ENCODE results near the gene CNTNAP4.

Gene CNTNAP4

DNA sequence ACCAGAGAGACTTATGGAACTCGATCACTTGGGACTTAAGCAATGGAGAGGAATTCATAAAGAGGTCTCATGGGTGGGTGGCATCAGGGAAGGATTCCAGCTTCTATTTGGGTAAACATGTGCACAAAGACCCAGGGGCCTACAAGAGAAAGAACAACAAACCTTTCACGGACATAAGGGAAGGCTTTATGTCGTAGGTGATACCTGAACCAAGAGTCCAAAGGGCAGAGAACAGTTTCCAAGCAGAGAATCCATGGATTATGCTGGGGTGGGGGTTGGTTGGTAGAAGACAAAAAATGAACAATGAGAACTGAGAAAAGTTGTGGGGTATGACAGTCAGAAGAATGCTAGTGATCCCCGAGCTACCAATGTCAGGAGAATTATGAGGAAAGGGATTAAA, 119.8 kb downstream of the CNTNAP4 start:
- DNase-seq (ENCODE audit: low read depth): no peak
- TF ChIP-seq, protein P1, sequence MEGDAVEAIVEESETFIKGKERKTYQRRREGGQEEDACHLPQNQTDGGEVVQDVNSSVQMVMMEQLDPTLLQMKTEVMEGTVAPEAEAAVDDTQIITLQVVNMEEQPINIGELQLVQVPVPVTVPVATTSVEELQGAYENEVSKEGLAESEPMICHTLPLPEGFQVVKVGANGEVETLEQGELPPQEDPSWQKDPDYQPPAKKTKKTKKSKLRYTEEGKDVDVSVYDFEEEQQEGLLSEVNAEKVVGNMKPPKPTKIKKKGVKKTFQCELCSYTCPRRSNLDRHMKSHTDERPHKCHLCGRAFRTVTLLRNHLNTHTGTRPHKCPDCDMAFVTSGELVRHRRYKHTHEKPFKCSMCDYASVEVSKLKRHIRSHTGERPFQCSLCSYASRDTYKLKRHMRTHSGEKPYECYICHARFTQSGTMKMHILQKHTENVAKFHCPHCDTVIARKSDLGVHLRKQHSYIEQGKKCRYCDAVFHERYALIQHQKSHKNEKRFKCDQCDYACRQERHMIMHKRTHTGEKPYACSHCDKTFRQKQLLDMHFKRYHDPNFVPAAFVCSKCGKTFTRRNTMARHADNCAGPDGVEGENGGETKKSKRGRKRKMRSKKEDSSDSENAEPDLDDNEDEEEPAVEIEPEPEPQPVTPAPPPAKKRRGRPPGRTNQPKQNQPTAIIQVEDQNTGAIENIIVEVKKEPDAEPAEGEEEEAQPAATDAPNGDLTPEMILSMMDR (conservative IDR thresholded peaks at IDR 0.05; ENCODE audit: control insufficient read depth, insufficient read depth, low read depth, low read length): no peak
- no peak overlapping the region for H3K4me3 ChIP-seq (ENCODE audit: control insufficient read depth, low read depth, low read length)

DNA sequence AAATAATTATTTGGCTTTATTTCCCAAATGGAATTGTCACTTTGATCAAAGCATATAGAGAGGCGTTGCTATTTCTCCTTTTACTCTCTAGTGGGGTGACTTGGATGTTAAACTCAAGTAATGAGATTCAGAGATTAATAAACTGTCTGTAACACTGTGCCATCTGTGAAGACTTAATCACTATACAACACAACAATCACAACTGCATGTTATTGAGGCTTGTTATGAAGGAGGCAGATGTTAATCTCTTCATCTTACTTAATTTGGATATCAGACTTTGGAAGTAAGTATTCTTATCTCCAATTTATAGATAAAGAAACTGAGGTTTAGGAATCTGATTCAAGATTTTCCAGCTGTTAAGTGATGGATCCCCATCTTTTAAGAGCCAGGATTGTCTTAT, 132.5 kb downstream of the CNTNAP4 start:
- TF ChIP-seq, protein P1 (conservative IDR thresholded peaks at IDR 0.05; ENCODE audit: control insufficient read depth, insufficient read depth, low read depth, low read length): no peak

DNA sequence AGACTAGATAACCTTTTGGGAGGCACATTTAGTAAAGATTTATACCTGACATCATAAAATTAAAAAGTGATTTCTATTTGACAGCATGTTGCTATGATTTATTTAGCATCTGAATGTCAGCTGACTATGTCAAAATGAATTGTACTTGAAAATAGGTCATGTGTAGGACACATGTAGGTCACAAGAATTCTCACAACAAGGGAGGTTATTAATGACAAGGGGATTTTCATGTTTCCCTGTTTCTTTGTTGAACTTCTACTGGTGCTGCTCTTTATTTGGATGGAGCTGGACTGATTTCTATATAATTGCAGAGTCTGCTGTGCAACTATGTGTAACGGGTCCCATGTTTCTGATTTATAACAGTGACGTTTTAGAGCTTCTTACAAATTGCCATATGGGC, 144.4 kb downstream of the CNTNAP4 start:
- DNase-seq (ENCODE audit: low read depth): no peak
- TF ChIP-seq, protein P1 (conservative IDR thresholded peaks at IDR 0.05; ENCODE audit: control insufficient read depth, insufficient read depth, low read depth, low read length): no peak
- no peak overlapping the region for H3K4me3 ChIP-seq (ENCODE audit: control insufficient read depth, low read depth, low read length)

More for the DNA sequence above, 132.5 kb downstream of the CNTNAP4 start:
- no peak for DNase-seq (ENCODE audit: low read depth)
- no peak overlapping the region for H3K4me3 ChIP-seq (ENCODE audit: control insufficient read depth, low read depth, low read length)

DNA sequence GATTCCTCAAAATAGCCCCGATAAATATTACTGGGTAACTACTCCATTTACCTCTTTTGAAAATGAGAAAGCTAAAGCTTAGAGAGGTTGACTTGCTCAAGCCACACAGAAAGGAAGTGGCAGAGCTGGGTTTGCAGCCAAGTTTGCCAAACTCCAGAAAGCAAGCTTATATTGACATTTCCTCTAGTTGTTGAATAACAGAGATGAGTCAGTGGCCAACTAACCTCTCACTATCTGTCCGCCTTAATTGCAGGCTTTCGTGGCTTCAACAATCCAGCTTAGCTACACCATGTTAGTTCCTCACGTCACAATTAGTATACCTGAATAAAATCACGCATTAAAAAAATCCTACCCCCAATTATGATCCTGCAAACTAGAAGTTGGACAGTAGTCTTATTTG, 151.7 kb downstream of the CNTNAP4 start:
- DNase-seq (ENCODE audit: low read depth): peak; percentile 1

DNA sequence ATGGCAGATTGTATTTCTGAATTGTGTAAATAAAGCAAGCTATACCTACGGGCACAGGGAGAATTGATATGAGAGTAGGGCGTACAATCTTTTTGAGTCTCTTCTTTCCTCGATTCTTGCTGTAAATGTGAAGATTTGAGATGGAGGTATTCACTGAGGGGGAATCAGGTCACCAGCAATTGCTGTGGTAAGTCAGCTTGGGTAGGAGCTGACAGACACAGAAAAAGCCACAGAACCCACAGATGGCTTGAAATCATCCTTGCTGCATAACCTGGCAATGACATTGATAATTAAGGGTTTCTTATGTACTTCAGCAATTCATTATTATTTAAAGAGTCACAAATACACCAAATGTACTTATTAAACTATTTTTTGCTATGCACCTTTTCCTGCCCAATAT, 164.2 kb downstream of the CNTNAP4 start:
- H3K4me3 ChIP-seq (ENCODE audit: control insufficient read depth, low read depth, low read length): no peak overlapping the region
- DNase-seq (ENCODE audit: low read depth): no peak
- TF ChIP-seq, protein P1 (conservative IDR thresholded peaks at IDR 0.05; ENCODE audit: control insufficient read depth, insufficient read depth, low read depth, low read length): no peak

More for the DNA sequence above, 151.7 kb downstream of the CNTNAP4 start:
- no peak overlapping the region for H3K4me3 ChIP-seq (ENCODE audit: control insufficient read depth, low read depth, low read length)
- TF ChIP-seq, protein P1 (conservative IDR thresholded peaks at IDR 0.05; ENCODE audit: control insufficient read depth, insufficient read depth, low read depth, low read length): no peak

DNA sequence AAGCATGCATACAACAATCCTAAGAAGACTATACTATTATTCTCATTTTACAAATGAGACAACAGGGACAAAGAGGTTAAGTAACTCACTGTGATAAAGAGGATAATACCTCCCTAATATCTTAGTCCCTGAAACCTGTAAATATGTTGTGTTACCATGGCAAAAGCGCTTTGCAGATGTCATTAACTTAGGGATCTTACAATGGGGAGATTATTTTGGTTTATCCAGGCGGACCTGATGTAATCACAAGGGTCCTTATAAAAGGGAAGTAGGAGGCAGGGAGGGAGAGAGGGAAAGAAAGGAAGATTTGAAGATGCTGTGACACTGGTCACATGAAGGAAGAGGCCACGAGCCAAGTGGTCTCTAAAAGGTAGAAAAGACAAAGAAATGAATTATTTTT, 164.7 kb downstream of the CNTNAP4 start:
- H3K4me3 ChIP-seq (ENCODE audit: control insufficient read depth, low read depth, low read length): no peak overlapping the region
- DNase-seq (ENCODE audit: low read depth): no peak
- TF ChIP-seq, protein P1 (conservative IDR thresholded peaks at IDR 0.05; ENCODE audit: control insufficient read depth, insufficient read depth, low read depth, low read length): no peak

DNA sequence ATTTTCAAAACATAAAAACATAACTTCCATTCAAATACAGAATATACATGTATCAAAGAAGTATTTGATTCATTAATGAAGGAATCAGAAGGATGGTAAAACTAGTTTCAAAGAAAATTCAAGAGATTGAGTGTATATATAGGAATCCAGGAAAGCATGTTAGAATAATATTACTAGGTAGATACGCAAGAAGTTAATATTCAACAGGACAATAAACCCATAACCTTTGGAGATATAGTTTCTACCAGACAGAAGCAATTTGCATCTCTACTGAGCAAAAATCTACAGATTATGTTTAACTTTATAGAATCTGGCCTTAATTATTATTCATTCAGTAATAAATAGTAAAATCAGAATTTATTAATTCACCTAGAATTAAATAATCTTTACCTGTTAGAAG, 166.8 kb downstream of the CNTNAP4 start:
- H3K4me3 ChIP-seq (ENCODE audit: control insufficient read depth, low read depth, low read length): no peak overlapping the region
- DNase-seq (ENCODE audit: low read depth): no peak
- TF ChIP-seq, protein P1 (conservative IDR thresholded peaks at IDR 0.05; ENCODE audit: control insufficient read depth, insufficient read depth, low read depth, low read length): no peak

All from fibroblast of mammary gland (primary cell).